AG08395 (cell line): ENCODE results near the gene MLYCD.
A peak's percentile ranks its signal among the peaks of the same experiment; 100 is the strongest.
"Not testable (repeated sequence)": the region's sequence is repeated elsewhere in the genome, so short reads cannot be mapped to it uniquely, and the experiment has no call there.

Experiments
- DNase-seq: peaks from one replicate; pipeline ENCODE4 v3.0.0; 2012; ENCODE audit warnings: mixed read lengths, low spot score

The MLYCD gene

GRCh38 chr16:83940630-83941378 lies 41.9 kb downstream of the MLYCD start:
- no peak for DNase-seq

- DNase-seq = not testable (repeated sequence)
These were observed 42.6 kb downstream of the MLYCD start for GRCh38 chr16:83941546-83941945.

DNA sequence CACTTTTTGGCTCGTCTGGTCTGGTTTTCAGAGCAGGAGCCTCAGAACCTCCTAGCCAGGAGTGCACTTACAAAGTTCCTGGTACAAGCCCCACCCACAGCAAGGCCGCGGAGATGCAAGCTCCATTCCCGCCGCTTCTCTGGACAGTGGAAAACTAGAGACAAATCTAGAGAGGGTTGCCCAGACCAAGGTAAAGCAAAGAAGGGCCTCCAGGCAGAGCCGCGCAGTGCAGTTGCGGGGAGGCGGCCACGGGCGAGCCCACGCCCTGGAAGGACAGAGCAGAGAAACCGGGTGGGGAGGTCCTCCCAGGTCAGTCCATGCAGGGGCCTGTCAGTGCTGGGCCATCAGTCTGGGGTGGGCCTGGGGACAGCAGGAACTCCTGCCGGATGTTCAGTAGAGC lies 43.2 kb downstream of the MLYCD start:
- DNase-seq = no peak

DNA sequence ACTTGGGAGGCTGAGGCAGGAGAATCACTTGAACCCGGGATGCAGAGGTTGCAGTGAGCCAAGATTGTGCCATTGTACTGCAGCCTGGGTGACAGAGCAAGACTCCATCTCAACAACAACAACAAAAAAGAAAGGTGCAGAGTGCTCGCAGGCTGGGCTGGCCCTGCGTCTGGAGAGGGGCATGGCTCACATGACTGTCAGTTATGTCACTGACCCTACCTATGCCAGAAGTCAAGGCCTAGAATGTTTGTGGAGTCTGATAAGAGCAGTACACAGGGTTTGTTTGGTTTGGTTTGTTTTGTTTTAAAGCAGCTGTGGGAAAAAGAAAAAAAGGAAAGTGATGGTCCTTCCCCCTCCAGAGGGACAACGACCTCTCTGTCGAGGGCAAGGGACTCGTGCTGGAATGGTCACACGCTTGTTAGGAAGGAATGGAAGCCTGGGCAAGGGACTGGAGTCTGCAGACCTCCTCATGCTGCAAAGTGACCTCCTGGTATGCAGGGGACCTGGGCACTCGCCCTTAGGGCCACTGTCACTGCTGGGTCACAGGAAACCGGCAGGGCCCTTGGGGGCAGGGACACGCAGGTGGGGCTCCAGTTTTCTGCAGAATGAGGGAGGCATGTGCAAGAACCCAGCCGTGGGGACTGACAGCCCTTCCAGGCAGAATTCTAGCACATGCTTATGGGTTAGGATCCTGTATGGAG lies 44.0 kb downstream of the MLYCD start:
- no peak for DNase-seq

DNA sequence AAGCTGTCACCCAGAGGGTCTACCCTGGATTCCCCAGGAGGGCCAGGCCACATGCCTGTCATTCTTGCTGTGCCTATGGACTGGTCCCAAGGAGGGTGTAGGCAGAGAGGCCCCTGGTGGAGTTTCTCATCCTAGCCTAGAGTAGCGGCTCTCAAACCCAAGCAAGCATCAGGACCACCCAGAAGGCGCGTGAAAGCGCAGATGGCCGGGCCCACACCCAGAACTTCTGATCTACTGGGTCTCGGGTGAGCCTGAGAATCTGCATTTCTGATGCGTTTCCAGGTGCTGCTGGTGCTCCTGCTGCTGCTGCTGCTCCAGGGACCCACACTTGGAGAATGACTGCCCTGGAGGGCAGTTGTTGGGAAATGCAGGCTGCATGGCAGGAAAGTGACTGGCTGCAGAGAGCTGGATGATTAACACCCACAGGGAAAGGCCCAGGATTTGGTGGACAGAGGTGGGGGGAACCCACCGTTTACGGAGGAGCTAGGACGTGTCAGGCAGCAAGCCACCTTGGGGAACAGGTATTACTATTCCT lies 44.7 kb downstream of the MLYCD start:
- DNase-seq = no peak

DNA sequence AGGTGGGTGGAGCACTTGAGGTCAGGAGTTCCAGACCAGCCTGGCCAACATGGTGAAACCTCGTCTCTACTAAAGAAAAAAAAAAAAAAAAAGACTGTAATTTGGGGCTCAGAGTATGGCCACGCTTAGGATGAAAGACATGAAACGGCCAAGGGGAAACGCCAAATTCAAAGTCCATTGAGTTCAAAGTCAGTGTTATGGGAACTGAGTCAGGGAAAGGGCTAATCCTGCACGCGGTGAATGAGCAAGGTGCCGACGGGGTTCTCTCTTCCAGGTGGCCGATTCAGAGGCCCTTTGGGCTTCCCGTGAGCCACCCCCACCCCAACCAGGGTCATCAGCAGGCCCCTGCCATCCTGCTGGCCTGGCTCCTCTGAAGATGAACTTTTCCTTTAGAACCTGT lies 46.7 kb downstream of the MLYCD start:
- no peak for DNase-seq

DNA sequence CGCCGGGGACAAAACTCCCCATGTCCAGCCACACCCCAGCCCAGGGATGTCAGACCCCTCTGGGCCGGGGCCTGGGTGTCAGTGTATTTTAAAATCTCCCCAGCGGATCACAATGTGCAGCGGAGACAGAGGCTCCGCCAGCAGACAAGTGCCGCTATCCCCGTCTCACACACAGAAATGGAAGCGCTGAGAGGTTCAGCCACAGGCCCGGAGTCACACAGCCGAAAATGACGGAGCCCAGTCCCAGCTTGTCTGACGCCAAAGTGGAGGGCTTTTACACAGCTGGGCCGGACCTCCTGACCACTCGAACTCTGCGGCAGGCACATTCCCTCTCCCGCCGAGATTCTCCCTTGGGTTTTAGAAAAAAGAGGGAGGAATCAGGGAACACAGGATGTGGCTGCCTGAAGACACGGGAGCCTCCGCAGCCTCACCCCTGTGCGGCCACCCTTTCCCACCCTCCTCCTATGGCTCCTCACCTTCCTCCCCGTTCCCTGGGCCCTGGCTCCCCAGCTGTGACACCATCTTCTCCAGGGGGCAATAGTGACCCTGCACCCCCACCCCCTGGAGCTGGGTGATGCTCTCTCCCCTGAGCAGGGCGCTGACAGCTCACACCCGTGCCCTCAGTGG lies 47.4 kb downstream of the MLYCD start:
- no peak for DNase-seq

DNA sequence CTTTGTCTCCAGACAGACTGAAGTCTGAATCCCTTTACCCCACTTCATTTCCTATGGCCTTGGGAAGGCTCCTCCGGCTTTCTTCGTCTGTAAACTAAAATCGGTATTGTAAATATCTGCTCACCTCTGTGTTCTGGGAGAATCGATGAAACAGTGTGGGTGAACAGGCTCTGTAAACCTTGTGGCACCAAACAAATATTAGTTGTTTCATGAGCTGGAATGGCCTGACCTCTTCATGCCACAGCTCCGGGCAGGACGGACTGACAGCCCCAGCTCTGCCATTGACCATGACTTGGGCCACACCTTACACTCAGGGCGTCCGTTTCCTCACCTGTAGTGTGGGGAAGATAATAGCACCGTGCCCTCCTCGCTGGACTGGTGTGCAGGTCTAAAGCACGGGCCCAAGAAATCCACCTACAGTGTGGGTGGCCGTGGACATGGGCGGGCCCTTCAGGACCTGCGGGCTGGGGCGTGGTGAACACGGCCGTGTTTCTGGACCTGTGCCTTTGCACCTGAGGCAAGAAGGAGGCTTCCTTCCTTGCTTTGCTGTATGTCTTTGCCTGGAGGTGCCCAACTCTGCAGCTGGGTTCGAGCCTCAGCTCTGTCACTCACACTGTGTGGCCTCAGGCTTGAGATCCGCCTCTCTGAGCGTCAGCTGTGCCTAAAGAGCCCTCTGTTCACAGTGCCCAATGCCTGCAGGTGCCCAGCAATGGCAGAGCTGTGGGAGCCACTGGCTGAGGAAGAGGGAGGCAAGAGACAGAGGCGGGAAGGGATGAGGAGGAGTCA lies 48.1 kb downstream of the MLYCD start:
- no peak for DNase-seq

DNA sequence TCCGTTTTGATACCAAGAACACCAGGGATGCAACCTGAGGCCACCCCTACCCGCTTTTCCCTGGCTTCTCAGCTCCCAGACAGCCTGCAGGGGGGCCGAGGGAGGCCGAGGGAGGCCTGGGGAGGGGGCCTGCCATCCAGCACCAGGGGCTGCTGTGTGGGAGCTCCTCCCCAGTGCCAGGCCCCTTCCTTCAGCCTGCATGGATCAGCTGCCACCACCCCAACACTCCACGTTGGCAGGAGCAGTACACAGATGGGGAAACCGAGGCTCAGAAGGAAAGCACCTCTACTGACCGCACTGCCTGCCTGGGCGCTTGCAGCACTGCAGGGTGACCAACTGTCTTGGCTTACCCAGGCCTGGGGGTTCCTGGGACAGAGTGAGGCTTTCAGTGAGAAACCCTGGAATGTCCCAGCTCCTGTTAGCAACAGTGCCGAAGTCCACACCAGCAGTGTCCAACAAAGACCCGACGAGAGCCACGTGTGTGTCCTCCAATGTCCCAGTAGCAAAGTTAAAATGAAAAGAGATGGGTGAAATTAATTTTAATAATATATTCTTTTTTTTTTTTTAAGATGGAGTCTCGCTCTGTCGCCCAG lies 48.8 kb downstream of the MLYCD start:
- DNase-seq = no peak

GRCh38 chr16:83948914-83949723 lies 50.2 kb downstream of the MLYCD start:
- no peak for DNase-seq

DNA sequence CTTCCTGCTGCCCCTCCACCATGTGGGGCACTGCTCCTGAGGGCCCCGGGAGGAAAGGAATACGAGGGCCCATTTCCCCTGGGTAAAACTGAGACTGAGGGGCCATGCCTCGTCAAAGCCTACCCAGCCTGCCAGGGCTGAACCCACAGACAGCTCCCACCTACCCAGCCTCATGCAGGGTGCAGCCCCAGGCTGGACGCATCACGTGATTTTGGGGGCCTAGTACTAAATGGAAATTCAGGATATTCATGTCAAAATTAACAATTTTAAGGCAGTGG lies 50.7 kb downstream of the MLYCD start:
- no peak for DNase-seq

DNA sequence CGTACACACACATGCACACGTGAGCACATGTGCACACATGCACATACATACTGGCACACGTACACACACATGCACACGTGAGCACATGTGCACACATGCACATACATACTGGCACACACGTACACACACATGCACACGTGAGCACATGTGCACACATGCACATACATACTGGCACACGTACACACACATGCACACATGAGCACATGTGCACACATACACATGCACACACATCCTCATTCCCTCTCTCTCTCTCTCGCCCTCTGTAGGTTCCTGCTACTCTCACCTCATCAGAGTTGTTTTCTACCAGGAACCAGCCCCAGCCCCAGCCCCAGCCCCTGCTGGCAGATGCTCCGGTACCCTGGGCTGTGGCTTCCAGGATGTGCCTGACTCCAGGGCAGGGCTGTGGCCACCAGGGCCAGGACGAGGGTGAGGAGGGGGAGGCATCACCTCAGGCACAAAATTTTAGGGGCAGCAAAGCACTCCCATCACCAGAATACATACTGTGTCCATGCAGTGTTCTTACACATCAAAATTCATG lies 52.0 kb downstream of the MLYCD start:
- DNase-seq = not testable (repeated sequence)

DNA sequence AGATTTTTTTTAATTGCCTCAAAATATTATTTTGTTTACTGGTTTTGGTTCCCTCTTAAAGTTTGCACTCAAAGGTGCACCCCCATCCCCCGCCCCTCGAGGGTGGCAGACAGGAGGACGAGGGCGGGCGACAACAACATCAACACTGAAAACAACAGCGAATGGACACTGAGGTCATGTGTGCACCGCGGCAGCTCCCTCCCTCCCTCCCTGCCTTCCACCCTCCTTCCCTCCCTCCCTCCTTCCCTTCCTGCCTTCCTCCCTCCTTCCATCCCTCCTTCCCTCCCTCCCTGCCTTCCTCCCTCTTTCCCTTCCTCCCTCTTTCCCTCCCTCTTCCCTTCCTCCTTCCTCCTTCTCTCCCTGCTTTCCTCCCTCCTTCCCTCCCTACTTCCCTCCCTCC lies 52.6 kb downstream of the MLYCD start:
- DNase-seq = no peak

DNA sequence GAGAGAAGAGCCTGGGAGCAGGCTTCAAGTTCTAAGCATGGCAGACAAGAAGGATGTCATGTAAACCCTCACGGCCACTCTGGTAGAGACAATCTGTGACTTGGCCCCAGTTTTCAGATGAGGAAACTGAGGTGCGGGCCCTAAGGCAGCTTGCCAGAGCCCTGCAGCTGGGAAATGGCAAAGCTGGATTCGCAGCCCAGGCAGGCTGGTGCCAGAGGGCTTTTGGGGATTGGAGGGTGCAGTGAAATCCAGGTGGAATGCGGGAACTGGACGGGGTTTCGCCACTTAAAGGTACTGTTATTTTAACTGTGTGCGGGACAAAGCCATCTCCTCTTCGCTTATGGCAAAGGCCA lies 53.6 kb downstream of the MLYCD start:
- peak; percentile 47 for DNase-seq

DNA sequence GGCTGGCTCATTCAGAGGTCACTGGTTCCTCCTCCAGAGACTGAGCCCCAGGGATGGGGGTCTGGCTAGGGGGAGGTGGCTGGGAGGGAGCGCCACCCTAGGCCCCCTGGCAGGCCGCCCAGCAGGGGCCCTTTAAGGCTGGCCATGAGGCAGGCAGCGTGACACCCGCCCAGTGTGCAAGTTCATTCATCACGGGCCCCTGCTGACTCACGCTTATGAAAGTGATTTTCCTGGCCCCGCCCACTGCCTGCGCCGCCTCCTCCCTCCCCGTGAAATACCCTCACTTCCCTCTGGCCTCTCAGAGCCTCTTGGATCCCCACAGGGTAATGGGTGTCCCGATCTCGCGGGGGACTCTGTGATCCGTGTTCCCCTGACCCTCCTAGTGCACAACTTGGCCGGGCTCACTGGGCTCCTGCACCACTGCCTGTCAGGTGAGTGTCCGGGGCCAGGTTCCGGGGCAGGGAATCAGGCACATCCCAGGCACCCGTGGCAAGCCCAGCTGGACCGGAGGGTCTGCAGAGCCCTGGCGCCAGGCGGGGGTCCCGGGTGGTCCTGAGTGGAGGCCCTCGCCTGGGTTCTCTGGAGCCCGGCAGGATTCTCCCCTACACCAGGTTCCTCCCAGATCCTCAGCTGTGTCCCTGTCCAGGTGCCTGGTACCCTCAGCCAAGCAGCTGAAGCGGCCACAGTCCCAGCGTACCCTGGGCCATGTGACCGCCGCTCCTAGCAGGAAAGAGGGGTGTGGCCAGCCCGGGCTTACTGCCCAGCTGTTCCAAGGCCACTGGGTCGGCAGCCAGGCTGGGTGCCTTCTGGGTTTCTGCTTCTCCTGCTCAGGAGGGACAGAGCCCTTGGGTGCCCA lies 54.3 kb downstream of the MLYCD start, which contains the start of gene OSGIN1:
Gene OSGIN1, plus strand, starts transcription at position 301 of the 856 bp plus-strand sequence. CDS start 4,432 bp downstream, outside the sequence.
- DNase-seq = peak; percentile 97

GRCh38 chr16:83953796-83954576 lies 55.1 kb downstream of the MLYCD start:
- no peak for DNase-seq

DNA sequence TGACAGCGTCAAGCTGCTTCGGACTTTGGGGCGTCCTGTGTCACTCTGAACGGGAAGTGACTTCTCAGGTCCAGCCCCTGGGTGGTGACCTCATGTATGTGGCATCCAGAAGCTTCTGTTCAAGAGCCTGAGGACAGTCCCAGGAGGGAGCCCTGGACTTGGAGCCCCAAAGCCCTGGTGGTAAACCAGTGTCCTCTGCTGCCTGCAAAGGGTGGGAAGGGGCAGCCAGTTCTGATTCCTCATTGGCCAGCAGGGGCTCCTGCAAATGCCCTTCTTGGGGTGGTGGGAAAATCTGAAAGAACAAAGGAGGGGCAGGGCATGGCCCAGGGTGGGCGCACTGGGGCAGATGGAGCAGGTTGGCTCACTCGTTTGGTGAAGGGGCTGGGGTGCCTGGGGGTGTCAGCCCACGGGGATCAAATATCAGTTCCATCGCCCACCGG lies 55.7 kb downstream of the MLYCD start:
- peak; percentile 72 for DNase-seq

- no peak for DNase-seq
These were observed 56.6 kb downstream of the MLYCD start for GRCh38 chr16:83955218-83956130.
